ENCODE data around the gene ITPRID2. TPM values are rescaled to one million over a fixed set of nuclear protein-coding genes. Genes with fewer than 3 reads are reported as not detected.

ITPRID2 gene
- polyA plus RNA-seq, 1 donor (not counting 4 experiments of a cell fraction or from before 2014, with no cell fraction given) = 146 TPM

GRCh38 chr2:181962142-181962541 lies 70.6 kb downstream of the ITPRID2 start:
- FAIRE-seq = no peak
- no peak for TF ChIP-seq CTCF (optimal IDR thresholded peaks at IDR 0.05 in 1 of 3, IDR thresholded peaks at IDR 0.05 in 1 of 3, conservative IDR thresholded peaks at IDR 0.05 in 1 of 3; ENCODE audit: extremely low read depth in 1 of 3, insufficient read depth in 2 of 3, low read length in 3 of 3)
- no peak for TF ChIP-seq EZH2 (IDR thresholded peaks at IDR 0.05; ENCODE audit: low read length)
- Histone ChIP-seq H4K20me1 (ENCODE audit: control insufficient read depth, extremely low read depth, insufficient read depth, low read length) (no peaks in the 10 kb centered on the region), H3K79me2 (ENCODE audit: control insufficient read depth, insufficient read depth, low read length) (no peaks in the 10 kb centered on the region), H3K4me3 (ENCODE audit: control insufficient read depth in 2 of 3, extremely low read depth in 1 of 3, insufficient read depth in 2 of 3, low read depth in 1 of 3, low read length in 3 of 3) (no peak overlapping the region), H3K9ac (ENCODE audit: control insufficient read depth, extremely low read depth, insufficient read depth, low read length) (no peak overlapping the region), H3K27me3 (ENCODE audit: control insufficient read depth, extremely low read depth, insufficient read depth, low read length) (no peaks in the 10 kb centered on the region), H3K4me2 (ENCODE audit: control insufficient read depth, extremely low read depth, insufficient read depth, low read depth, low read length) (no peak overlapping the region), H3K9me3 (ENCODE audit: control insufficient read depth, low read depth, low read length) (no peaks in the 10 kb centered on the region), H3K27ac (ENCODE audit: control insufficient read depth, insufficient read depth, low read length) (no peak overlapping the region), H2AFZ (ENCODE audit: control insufficient read depth, low read length) (no peak overlapping the region), H3K36me3 (ENCODE audit: control insufficient read depth in 2 of 2, extremely low read depth in 1 of 2, insufficient read depth in 2 of 2, low read length in 2 of 2) (no peaks in the 10 kb centered on the region), H3K9me1 (ENCODE audit: control insufficient read depth, extremely low read depth, insufficient read depth, low read length) (no peaks in the 10 kb centered on the region), H3K4me1 (ENCODE audit: control insufficient read depth, extremely low read depth, insufficient read depth, low read length) (peaks cover 7% of the 10 kb centered on the region)
- DNase-seq (ENCODE audit: low read depth, low spot score) = no peak
- dilution Hi-C loops (cut with MboI; ENCODE audit: extremely low pct_ligation_motif_present, low sequenced_read_pairs) = no loop called here

GRCh38 chr2:181970160-181970794 lies 78.7 kb downstream of the ITPRID2 start:
- H3K36me3 ChIP-seq (ENCODE audit: control insufficient read depth in 2 of 2, extremely low read depth in 1 of 2, insufficient read depth in 2 of 2, low read length in 2 of 2) = no peaks in the 10 kb centered on the region
- no peaks in the 10 kb centered on the region for H3K9me3 ChIP-seq (ENCODE audit: control insufficient read depth, low read depth, low read length)
- no peaks in the 10 kb centered on the region for H4K20me1 ChIP-seq (ENCODE audit: control insufficient read depth, extremely low read depth, insufficient read depth, low read length)
- H3K79me2 ChIP-seq (ENCODE audit: control insufficient read depth, insufficient read depth, low read length) = no peaks in the 10 kb centered on the region
- no peaks in the 10 kb centered on the region for H3K27me3 ChIP-seq (ENCODE audit: control insufficient read depth, extremely low read depth, insufficient read depth, low read length)
- FAIRE-seq = no peak
- peaks cover 28% of the 10 kb centered on the region for H3K4me1 ChIP-seq (ENCODE audit: control insufficient read depth, extremely low read depth, insufficient read depth, low read length)
- H3K4me2 ChIP-seq (ENCODE audit: control insufficient read depth, extremely low read depth, insufficient read depth, low read depth, low read length) = no peak overlapping the region
- no peak overlapping the region for H3K4me3 ChIP-seq (ENCODE audit: control insufficient read depth in 2 of 3, extremely low read depth in 1 of 3, insufficient read depth in 2 of 3, low read depth in 1 of 3, low read length in 3 of 3)
- H2AFZ ChIP-seq (ENCODE audit: control insufficient read depth, low read length) = no peak overlapping the region
- H3K9ac ChIP-seq (ENCODE audit: control insufficient read depth, extremely low read depth, insufficient read depth, low read length) = no peak overlapping the region
- H3K9me1 ChIP-seq (ENCODE audit: control insufficient read depth, extremely low read depth, insufficient read depth, low read length) = no peaks in the 10 kb centered on the region
- dilution Hi-C loops (cut with MboI; ENCODE audit: extremely low pct_ligation_motif_present, low sequenced_read_pairs) = no loop called here
- no peak overlapping the region for H3K27ac ChIP-seq (ENCODE audit: control insufficient read depth, insufficient read depth, low read length)
- DNase-seq (ENCODE audit: low read depth, low spot score) = no peak
- no peak for TF ChIP-seq CTCF (optimal IDR thresholded peaks at IDR 0.05 in 1 of 3, IDR thresholded peaks at IDR 0.05 in 1 of 3, conservative IDR thresholded peaks at IDR 0.05 in 1 of 3; ENCODE audit: extremely low read depth in 1 of 3, insufficient read depth in 2 of 3, low read length in 3 of 3)
- TF ChIP-seq EZH2 (IDR thresholded peaks at IDR 0.05; ENCODE audit: low read length) = no peak

Measured in keratinocyte (primary cell).